ENCODE measurements around the gene TBCCD1.
"Not testable (repeated sequence)": the region's sequence is repeated elsewhere in the genome, so short reads cannot be mapped to it uniquely, and the experiment has no call there.

Gene TBCCD1

DNA sequence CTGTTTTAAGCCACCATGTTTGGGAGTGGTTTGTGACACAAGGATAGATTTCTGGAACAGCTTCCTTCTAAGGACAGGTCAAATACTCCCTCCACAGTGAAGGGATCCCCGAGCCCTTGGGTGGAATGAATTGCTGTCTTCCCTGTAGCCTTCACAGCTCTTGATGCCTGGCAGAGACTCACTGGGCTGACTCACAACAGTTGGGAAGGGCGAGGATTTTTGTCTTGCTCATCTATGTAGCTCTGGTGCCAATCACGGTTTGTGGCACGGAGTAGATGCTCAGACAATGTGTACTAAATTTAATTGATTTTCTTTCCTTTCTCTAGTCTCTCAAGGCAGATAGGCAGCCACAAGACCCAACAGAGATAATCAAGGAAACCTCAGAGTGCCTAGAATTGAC lies 49.9 kb downstream of the TBCCD1 start:
- no peak for DNase-seq

DNA sequence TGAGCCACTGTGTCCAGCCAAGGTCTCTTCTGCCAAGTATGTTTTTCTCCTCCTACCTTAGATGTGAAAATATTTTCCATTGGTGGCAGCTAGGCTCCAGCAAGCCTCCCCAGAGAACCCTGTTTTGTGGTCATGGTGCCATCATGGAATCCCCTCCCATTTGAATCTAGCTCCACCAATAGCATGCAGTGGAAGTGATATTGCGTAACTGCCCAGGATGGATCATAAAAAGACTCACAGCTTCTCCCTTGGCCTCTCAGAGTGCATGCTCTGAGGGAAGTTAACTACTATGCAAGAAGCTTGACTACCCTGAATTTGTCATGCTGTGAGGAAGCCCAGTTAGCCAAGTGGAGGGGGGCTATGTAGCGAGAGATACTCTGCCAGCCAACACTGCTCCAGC lies 50.5 kb downstream of the TBCCD1 start:
- DNase-seq, result no peak

DNA sequence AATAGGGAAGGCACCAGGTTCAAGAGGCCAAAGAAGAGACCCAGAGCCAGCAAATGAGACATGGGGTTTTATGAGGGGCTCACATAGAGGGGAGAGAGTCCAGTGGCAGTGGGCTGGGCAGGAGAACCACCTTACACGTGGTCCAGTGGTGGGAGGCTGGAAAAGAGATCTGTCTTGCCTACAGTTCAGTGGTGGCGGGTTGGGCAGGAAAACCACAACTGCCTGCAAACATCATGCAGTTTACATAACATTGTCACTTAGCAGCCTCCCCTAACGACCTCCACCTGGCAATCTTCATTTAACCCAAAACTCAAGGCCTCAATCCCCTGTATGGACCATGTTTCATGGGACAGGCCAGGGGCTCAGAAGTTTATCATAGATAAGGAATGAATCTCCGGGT lies 52.0 kb downstream of the TBCCD1 start:
- no peak for DNase-seq

- DNase-seq, result no peak
Measured at GRCh38 chr3:186514296-186515002, 52.7 kb downstream of the TBCCD1 start.

DNA sequence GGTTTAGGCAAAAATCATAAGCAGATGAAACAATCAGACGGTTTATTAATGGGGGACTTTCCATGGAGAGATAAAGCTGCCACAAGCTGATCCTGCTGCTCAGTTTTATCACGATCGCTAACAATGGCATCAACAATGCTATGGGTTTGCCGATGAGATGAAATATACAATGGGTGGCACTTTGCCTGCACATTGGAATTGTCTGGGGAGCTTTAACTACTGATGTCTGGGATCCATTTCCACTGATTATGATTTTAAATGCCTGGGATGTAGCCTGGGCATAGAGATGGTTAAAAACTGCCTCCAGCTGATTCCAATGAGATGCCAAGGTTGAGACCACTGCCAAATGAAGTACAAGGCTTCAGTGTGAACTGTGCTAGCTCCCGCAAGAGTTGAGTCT lies 53.8 kb downstream of the TBCCD1 start:
- DNase-seq, result no peak

GRCh38 chr3:186512570-186513302 lies 54.4 kb downstream of the TBCCD1 start:
- DNase-seq, result no peak

DNA sequence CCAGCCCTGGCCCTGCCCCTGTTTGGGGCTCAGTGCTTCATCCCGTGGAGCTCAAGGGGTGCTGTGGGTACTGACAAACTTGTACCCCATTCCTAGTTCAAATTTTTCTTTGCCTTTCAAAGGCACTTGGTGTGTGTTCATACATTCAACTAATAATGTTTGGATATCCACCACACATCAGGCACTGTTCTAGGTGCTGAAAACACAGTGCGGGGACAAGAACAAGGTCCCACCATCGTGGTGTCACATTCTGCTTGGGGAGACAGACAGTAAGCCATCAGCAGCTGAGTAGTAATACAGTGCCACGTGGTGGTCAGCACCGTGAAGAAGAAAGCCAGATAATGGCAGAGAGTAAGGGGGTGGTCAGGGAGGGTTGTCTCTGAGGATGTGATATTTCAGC lies 55.4 kb downstream of the TBCCD1 start:
- DNase-seq, result no peak

- no peak for DNase-seq
Measured at GRCh38 chr3:186511245-186511644, 55.9 kb downstream of the TBCCD1 start.

- DNase-seq, result no peak
Measured at GRCh38 chr3:186510374-186511079, 56.6 kb downstream of the TBCCD1 start.

- no peak for DNase-seq
Measured at GRCh38 chr3:186509423-186509822, 57.7 kb downstream of the TBCCD1 start.

- no peak for DNase-seq
Measured at GRCh38 chr3:186506857-186507256, 60.3 kb downstream of the TBCCD1 start.

DNA sequence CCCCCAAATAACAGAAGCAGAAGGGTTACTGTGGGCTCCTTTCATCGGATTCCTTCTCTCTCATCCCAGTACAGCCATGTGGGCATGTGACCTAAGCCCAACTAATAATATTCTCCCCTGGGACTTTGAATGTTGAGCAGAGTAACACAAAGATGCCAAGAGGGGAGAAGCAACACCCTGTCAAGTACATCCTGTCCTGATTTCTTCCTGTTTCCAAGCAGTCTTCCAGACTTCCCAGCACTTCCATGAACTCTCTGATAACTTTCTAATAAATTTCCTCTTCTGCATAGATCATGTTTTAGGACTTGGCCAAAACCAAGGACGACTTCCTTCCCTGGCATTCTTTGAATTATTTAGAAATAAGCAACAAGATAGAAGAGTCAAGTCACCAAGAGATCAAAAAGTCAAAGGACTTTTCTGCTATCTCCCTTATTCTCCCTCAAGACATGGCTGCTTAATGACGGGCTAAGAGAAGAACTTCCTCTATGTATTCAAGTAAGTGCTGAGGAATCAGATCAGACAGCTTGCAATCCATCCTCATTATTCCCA lies 60.9 kb downstream of the TBCCD1 start:
- DNase-seq, result no peak

DNA sequence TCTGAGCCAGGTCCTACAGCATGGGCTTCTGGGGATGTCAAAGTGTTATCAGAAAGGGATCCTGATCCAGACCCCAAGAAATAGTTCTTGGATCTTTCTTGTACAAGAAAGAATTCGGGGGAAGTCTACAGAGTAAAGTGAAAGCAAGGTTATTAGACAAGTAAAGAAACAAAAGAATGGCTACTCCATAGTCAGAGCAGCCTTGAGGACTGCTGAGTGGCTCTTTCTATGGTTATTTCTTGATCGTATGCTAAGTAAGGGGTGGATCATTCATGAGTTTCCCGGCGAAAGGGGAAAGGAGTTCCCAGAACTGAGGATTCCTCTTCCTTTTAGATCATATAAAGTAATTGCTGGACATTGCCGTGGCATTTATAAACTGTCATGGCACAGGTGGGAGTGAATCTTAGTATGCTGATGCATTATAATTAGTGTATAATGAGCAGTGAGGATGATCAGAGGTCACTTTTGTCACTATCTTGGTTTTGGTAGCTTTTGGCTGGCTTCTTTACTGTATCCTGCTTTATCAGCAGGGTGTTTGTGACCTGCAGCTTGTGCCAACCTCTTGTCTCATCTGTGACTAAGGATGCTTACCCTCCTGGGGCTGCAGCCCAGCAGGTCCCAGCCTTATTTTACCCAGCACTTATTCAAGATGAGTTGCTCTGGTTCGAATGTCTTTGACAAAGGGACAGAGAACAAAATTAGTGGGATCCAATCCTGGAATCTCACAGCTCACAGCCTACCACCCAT lies 64.0 kb downstream of the TBCCD1 start:
- DNase-seq, result no peak

- DNase-seq, result no peak
Measured at GRCh38 chr3:186502138-186502948, 64.8 kb downstream of the TBCCD1 start.

DNA sequence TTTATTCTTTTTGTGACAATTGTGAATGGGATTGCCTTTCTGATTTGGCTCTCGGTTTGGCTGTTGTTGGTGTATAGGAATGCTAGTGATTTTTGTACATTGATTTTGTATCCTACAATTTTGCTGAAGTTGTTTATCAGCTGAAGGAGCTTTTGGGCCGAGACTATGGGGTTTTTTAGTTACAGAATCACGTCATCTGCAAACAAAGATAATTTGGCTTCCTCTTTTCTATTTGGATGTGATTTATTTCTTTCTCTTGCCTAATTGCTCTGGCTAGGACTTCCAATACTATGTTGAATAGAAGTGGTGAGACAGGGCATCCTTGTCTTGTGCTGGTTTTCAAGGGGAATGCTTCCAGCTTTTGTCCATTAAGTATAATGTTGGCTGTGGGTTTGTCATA lies 67.2 kb downstream of the TBCCD1 start:
- peak in 1 of 2 donors; percentile 14 for DNase-seq

- DNase-seq, result not testable (repeated sequence)
Measured at GRCh38 chr3:186498022-186498421, 69.1 kb downstream of the TBCCD1 start.

DNA sequence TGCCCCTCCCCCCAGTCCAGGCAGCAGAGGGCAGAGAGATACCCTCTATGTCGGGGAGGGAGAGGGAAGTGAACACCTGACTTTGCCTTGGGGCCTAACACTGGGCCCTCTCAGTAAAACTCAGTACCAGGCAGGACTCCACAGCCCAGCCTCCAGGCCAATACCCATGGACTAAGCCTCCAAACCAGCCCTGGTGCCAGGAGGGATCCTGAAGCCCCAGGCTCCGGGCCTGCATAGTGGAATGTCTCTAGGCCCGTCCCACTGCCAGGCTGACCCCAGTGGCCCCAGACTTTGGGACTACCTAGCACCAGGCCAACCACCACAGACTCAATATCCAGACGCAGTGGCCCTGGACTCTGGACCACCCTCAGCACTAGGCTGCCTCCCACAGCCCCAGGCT lies 69.5 kb downstream of the TBCCD1 start:
- no peak for DNase-seq

DNA sequence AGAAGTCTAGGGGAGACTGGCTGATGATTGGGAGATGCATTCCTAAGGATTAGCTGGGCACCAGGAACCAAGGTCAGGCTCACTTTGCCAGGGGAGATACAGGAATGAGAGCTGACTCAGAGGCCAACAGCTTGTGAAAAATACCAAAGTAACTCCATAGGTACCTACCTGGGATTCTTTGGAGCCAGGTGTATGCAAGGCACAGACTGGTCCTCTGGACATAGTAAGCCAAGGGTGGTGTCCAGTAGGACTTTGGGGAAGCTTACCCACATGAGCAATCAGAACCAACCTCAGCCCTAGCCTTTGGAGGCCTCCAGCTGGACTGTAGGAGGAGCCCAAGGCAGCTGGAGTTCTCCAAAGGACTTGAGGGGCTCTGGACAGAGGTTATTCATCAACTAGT lies 70.5 kb downstream of the TBCCD1 start:
- DNase-seq, result no peak

Measured in inflammatory macrophage treated with lipopolysaccharide for 1 hour (primary cell).